Measurements from ENCODE around the gene CFAP58.

- TF ChIP-seq, protein P1, sequence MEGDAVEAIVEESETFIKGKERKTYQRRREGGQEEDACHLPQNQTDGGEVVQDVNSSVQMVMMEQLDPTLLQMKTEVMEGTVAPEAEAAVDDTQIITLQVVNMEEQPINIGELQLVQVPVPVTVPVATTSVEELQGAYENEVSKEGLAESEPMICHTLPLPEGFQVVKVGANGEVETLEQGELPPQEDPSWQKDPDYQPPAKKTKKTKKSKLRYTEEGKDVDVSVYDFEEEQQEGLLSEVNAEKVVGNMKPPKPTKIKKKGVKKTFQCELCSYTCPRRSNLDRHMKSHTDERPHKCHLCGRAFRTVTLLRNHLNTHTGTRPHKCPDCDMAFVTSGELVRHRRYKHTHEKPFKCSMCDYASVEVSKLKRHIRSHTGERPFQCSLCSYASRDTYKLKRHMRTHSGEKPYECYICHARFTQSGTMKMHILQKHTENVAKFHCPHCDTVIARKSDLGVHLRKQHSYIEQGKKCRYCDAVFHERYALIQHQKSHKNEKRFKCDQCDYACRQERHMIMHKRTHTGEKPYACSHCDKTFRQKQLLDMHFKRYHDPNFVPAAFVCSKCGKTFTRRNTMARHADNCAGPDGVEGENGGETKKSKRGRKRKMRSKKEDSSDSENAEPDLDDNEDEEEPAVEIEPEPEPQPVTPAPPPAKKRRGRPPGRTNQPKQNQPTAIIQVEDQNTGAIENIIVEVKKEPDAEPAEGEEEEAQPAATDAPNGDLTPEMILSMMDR (IDR thresholded peaks at IDR 0.05): no peak
- TF ChIP-seq EZH2 (IDR thresholded peaks at IDR 0.05; ENCODE audit: borderline replicate concordance, insufficient read depth, low read depth, low read length, poor library complexity, severe bottlenecking): no peak
These were observed 37.7 kb downstream of the CFAP58 start for GRCh38 chr10:104391150-104391968.

Measured in B cell (primary cell).